Measurements from ENCODE around the gene ZNF326.

- TF ChIP-seq, protein P1, sequence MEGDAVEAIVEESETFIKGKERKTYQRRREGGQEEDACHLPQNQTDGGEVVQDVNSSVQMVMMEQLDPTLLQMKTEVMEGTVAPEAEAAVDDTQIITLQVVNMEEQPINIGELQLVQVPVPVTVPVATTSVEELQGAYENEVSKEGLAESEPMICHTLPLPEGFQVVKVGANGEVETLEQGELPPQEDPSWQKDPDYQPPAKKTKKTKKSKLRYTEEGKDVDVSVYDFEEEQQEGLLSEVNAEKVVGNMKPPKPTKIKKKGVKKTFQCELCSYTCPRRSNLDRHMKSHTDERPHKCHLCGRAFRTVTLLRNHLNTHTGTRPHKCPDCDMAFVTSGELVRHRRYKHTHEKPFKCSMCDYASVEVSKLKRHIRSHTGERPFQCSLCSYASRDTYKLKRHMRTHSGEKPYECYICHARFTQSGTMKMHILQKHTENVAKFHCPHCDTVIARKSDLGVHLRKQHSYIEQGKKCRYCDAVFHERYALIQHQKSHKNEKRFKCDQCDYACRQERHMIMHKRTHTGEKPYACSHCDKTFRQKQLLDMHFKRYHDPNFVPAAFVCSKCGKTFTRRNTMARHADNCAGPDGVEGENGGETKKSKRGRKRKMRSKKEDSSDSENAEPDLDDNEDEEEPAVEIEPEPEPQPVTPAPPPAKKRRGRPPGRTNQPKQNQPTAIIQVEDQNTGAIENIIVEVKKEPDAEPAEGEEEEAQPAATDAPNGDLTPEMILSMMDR (IDR thresholded peaks at IDR 0.05; ENCODE audit: insufficient read depth, low read length, poor library complexity, severe bottlenecking): no peak
- TF ChIP-seq EZH2phosphoT487 (conservative IDR thresholded peaks at IDR 0.05; ENCODE audit: low read length): no peak
Observed at GRCh38 chr1:89945852-89946476, 48.9 kb upstream of the ZNF326 start.
